Uterus (tissue), 2 donors: ENCODE results near the gene MRGPRD.

Experiments
- CTCF ChIP-seq, 4 experiments: fragments of 200-600 bp in 2 of 4; fragments of 450-650 bp in 2 of 4; sonication (generic) in 2 of 4; IDR thresholded peaks; one replicate each; pipeline ENCODE4 v1.5.1; 2016 to 2019; ENCODE audit warnings: antibody characterized with exemption in 4 of 4, mild to moderate bottlenecking in 2 of 4, moderate library complexity in 1 of 4
- POLR2A ChIP-seq, 2 donors: fragments of 450-650 bp; IDR thresholded peaks; one replicate each; pipeline ENCODE4 v1.6.1; 2016; ENCODE audit warnings: antibody characterized with exemption in 2 of 2, mild to moderate bottlenecking in 1 of 2, moderate library complexity in 1 of 2

GRCh38 chr11:68973219-68973618, 7.6 kb downstream of the MRGPRD start:
- TF ChIP-seq POLR2A (IDR thresholded peaks at IDR 0.05) (no peak), CTCF (IDR thresholded peaks at IDR 0.05) (no peak)
